ENCODE results near the gene RPS2.

DNA sequence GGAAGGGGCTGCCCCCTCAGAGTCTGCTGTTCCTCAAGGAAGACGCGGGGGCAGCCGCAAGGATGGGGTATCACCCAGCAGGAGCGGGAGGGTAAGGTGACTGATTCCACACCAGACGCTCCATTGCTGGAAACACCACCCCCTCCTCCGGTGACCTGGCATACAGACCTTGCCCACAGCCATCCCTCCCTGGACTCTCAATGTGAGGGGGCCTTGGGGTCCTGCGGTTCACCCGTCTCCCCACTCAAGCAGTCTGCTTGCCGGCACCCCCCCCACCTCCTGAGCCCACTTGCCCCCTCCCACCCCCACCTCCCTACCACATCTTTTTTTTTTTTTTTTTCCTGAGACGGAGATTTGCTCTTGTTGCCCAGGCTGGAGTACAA lies 34.3 kb downstream of the RPS2 start:
- TF ChIP-seq, protein P1, sequence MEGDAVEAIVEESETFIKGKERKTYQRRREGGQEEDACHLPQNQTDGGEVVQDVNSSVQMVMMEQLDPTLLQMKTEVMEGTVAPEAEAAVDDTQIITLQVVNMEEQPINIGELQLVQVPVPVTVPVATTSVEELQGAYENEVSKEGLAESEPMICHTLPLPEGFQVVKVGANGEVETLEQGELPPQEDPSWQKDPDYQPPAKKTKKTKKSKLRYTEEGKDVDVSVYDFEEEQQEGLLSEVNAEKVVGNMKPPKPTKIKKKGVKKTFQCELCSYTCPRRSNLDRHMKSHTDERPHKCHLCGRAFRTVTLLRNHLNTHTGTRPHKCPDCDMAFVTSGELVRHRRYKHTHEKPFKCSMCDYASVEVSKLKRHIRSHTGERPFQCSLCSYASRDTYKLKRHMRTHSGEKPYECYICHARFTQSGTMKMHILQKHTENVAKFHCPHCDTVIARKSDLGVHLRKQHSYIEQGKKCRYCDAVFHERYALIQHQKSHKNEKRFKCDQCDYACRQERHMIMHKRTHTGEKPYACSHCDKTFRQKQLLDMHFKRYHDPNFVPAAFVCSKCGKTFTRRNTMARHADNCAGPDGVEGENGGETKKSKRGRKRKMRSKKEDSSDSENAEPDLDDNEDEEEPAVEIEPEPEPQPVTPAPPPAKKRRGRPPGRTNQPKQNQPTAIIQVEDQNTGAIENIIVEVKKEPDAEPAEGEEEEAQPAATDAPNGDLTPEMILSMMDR (IDR thresholded peaks at IDR 0.05) = no peak
- TF ChIP-seq POLR2A (IDR thresholded peaks at IDR 0.05) (no peak), POLR2AphosphoS5 (IDR thresholded peaks at IDR 0.05) (no peak)
